ENCODE measurements around the gene DUOXA2.

- TF ChIP-seq, protein P1, sequence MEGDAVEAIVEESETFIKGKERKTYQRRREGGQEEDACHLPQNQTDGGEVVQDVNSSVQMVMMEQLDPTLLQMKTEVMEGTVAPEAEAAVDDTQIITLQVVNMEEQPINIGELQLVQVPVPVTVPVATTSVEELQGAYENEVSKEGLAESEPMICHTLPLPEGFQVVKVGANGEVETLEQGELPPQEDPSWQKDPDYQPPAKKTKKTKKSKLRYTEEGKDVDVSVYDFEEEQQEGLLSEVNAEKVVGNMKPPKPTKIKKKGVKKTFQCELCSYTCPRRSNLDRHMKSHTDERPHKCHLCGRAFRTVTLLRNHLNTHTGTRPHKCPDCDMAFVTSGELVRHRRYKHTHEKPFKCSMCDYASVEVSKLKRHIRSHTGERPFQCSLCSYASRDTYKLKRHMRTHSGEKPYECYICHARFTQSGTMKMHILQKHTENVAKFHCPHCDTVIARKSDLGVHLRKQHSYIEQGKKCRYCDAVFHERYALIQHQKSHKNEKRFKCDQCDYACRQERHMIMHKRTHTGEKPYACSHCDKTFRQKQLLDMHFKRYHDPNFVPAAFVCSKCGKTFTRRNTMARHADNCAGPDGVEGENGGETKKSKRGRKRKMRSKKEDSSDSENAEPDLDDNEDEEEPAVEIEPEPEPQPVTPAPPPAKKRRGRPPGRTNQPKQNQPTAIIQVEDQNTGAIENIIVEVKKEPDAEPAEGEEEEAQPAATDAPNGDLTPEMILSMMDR (IDR thresholded peaks at IDR 0.05), result no peak
- no peak for TF ChIP-seq POLR2A (IDR thresholded peaks at IDR 0.05)
- TF ChIP-seq EP300 (IDR thresholded peaks at IDR 0.05), result no peak
These were observed 592 bp downstream of the DUOXA2 start for GRCh38 chr15:45114751-45115085.

Measured in stomach (tissue), 4 donors.